ENCODE measurements around the gene UNC5C.

GRCh38 chr4:95361696-95361965 is 187.1 kb downstream of the UNC5C start:
- TF ChIP-seq CTCF (IDR thresholded peaks at IDR 0.05; ENCODE audit: control extremely low read depth in 1 of 3, insufficient read depth in 1 of 3, low read depth in 1 of 3, low read length in 3 of 3), result no peak
- TF ChIP-seq RBBP5 (IDR thresholded peaks at IDR 0.05; ENCODE audit: borderline replicate concordance, low read depth, low read length), result no peak
- no peak for TF ChIP-seq EZH2 (IDR thresholded peaks at IDR 0.05; ENCODE audit: low read depth, low read length, severe bottlenecking)
- TF ChIP-seq JUND (IDR thresholded peaks at IDR 0.05; ENCODE audit: low read length), result no peak
- no peak for TF ChIP-seq POLR2A (IDR thresholded peaks at IDR 0.05; ENCODE audit: control extremely low read depth in 1 of 2, low read depth in 2 of 2, low read length in 2 of 2)
- TF ChIP-seq, protein P1, sequence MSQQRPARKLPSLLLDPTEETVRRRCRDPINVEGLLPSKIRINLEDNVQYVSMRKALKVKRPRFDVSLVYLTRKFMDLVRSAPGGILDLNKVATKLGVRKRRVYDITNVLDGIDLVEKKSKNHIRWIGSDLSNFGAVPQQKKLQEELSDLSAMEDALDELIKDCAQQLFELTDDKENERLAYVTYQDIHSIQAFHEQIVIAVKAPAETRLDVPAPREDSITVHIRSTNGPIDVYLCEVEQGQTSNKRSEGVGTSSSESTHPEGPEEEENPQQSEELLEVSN (IDR thresholded peaks at IDR 0.05), result no peak
- no peak for TF ChIP-seq RAD21 (IDR thresholded peaks at IDR 0.05 in 1 of 2, conservative IDR thresholded peaks at IDR 0.05 in 1 of 2; ENCODE audit: low read depth in 2 of 2, low read length in 2 of 2)
- TF ChIP-seq RFX5 (IDR thresholded peaks at IDR 0.05; ENCODE audit: borderline replicate concordance, low read depth, low read length), result no peak
- TF ChIP-seq GABPA (IDR thresholded peaks at IDR 0.05; ENCODE audit: borderline replicate concordance, insufficient read depth, low read length), result no peak
- no peak for TF ChIP-seq BCL11A (IDR thresholded peaks at IDR 0.05; ENCODE audit: low read depth in 2 of 2, low read length in 2 of 2)
